ENCODE measurements around the gene PRR35.
"Not testable (repeated sequence)": the region's sequence is repeated elsewhere in the genome, so short reads cannot be mapped to it uniquely, and the experiment has no call there.

The PRR35 gene

GRCh38 chr16:593807-594206, 33.6 kb downstream of the PRR35 start:
- no peak for DNase-seq (ENCODE audit: low spot score)

- no peak for DNase-seq (ENCODE audit: low spot score)
Measured at GRCh38 chr16:595094-595528, 34.9 kb downstream of the PRR35 start.

- DNase-seq (ENCODE audit: low spot score), result no peak
Measured at GRCh38 chr16:595942-596735, 35.9 kb downstream of the PRR35 start.

- DNase-seq (ENCODE audit: low spot score), result no peak
Measured at GRCh38 chr16:596736-597060, 36.5 kb downstream of the PRR35 start.

GRCh38 chr16:597655-598054, 37.5 kb downstream of the PRR35 start:
- DNase-seq (ENCODE audit: low spot score), result not testable (repeated sequence)

- DNase-seq (ENCODE audit: low spot score), result no peak
Measured at GRCh38 chr16:598823-599739, 38.9 kb downstream of the PRR35 start.

GRCh38 chr16:600781-601180, 40.6 kb downstream of the PRR35 start:
- DNase-seq (ENCODE audit: low spot score), result no peak

- DNase-seq (ENCODE audit: low spot score), result no peak
Measured at GRCh38 chr16:603933-604332, 43.7 kb downstream of the PRR35 start.

GRCh38 chr16:606656-607307, 46.6 kb downstream of the PRR35 start:
- DNase-seq (ENCODE audit: low spot score), result no peak

- no peak for DNase-seq (ENCODE audit: low spot score)
Measured at GRCh38 chr16:608019-608418, 47.8 kb downstream of the PRR35 start.

- DNase-seq (ENCODE audit: low spot score), result no peak
Measured at GRCh38 chr16:609316-609715, 49.1 kb downstream of the PRR35 start.

GRCh38 chr16:609984-610383, 49.8 kb downstream of the PRR35 start:
- DNase-seq (ENCODE audit: low spot score), result no peak

- no peak for DNase-seq (ENCODE audit: low spot score)
Measured at GRCh38 chr16:610513-611381, 50.6 kb downstream of the PRR35 start.

GRCh38 chr16:615122-615521, 54.9 kb downstream of the PRR35 start:
- DNase-seq (ENCODE audit: low spot score), result no peak
